ENCODE data around the gene UNC93A.

UNC93A gene

GRCh38 chr6:167293088-167293589, 2.0 kb downstream of the UNC93A start:
- DNase-seq (ENCODE audit: low read depth in 2 of 2): no peak

GRCh38 chr6:167293590-167294091, 2.5 kb downstream of the UNC93A start:
- DNase-seq (ENCODE audit: low read depth in 2 of 2): no peak

- no peak for DNase-seq (ENCODE audit: low read depth in 2 of 2)
Observed at GRCh38 chr6:167294241-167294640, 3.1 kb downstream of the UNC93A start.

- no peak for DNase-seq (ENCODE audit: low read depth in 2 of 2)
Observed at GRCh38 chr6:167294651-167295494, 3.8 kb downstream of the UNC93A start.

GRCh38 chr6:167295495-167296292, 4.6 kb downstream of the UNC93A start:
- no peak for DNase-seq (ENCODE audit: low read depth in 2 of 2)

- DNase-seq (ENCODE audit: low read depth in 2 of 2): no peak
Observed at GRCh38 chr6:167296293-167296690, 5.2 kb downstream of the UNC93A start.

- no peak for DNase-seq (ENCODE audit: low read depth in 2 of 2)
Observed at GRCh38 chr6:167296902-167297301, 5.8 kb downstream of the UNC93A start.

- no peak for DNase-seq (ENCODE audit: low read depth in 2 of 2)
Observed at GRCh38 chr6:167298127-167298526, 7.0 kb downstream of the UNC93A start.

- no peak for DNase-seq (ENCODE audit: low read depth in 2 of 2)
Observed at GRCh38 chr6:167299641-167300308, 8.7 kb downstream of the UNC93A start.

- DNase-seq (ENCODE audit: low read depth in 2 of 2): no peak
Observed at GRCh38 chr6:167300902-167301777, 10.0 kb downstream of the UNC93A start.

- DNase-seq (ENCODE audit: low read depth in 2 of 2): no peak
Observed at GRCh38 chr6:167302074-167302473, 11.0 kb downstream of the UNC93A start.

- no peak for DNase-seq (ENCODE audit: low read depth in 2 of 2)
Observed at GRCh38 chr6:167302796-167303195, 11.7 kb downstream of the UNC93A start.

GRCh38 chr6:167303675-167304625, 12.8 kb downstream of the UNC93A start:
- no peak for DNase-seq (ENCODE audit: low read depth in 2 of 2)

GRCh38 chr6:167304912-167305311, 13.8 kb downstream of the UNC93A start:
- DNase-seq (ENCODE audit: low read depth in 2 of 2): no peak

GRCh38 chr6:167305796-167306195, 14.7 kb downstream of the UNC93A start:
- DNase-seq (ENCODE audit: low read depth in 2 of 2): no peak

- DNase-seq (ENCODE audit: low read depth in 2 of 2): no peak
Observed at GRCh38 chr6:167306401-167306998, 15.4 kb downstream of the UNC93A start.

GRCh38 chr6:167307342-167307955, 16.3 kb downstream of the UNC93A start:
- DNase-seq (ENCODE audit: low read depth in 2 of 2): no peak

- DNase-seq (ENCODE audit: low read depth in 2 of 2): no peak
Observed at GRCh38 chr6:167308207-167308606, 17.1 kb downstream of the UNC93A start.

Measured in fibroblast of skin of left quadriceps (primary cell).